Pulmonary artery endothelial cell (primary cell): ENCODE measurements around the gene GOT1. TPM values are rescaled to one million over a fixed set of nuclear protein-coding genes. Genes with fewer than 3 reads are reported as not detected.

ENCODE experiments used
- DNase-seq: peaks from one replicate; pipeline ENCODE4 v3.0.0-alpha.2; 2011; ENCODE audit warnings: low read depth, low spot score
- total RNA-seq: library from RNA; depleted of rRNA; stranded (reverse); fragments of >200 nt; gene quantifications from 2 replicates; pipeline ENCODE4 v1.2.3, GENCODE V29; 2014

Gene GOT1
- total RNA-seq, 1 donor from 2014 or later = 29.6 TPM

DNA sequence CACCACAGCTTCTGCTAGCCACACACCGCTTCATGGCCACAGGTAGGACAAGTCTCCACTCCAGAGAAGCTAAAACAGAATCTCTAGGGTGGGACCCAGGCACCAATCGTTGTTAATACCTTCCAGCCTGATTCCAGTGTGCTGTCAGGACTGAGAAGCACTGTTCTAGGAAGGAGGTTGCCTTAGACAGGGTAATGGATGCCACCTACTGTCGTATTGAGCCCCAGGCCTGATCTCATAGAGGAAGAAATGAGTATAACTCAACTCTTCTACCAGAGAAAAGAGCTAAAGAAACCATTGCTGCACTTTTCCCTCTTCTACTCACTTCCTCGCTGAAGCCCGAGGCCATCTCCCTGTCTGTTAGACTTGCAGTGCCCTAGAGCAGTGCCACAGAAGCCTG is 69.5 kb downstream of the GOT1 start:
- no peak for DNase-seq

DNA sequence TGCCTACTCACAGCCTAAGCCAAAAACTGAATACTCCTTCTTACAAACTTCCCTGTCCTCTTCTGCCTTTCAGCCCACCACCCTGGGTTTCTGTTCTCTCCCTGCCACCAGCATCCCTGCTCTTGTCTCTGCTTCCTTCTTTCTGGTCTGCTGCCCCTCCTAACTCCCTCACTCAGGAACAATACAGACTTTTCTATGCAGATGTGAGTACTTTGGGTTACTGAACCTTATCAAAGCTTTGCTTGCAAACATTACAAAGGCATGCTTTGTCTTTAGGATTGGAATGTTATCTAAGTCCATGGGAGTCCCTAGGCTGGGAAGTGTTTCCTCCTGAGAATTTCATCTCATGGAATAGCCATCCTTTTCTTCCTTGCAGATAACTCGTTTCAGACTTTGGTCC is 72.3 kb downstream of the GOT1 start:
- DNase-seq = no peak

DNA sequence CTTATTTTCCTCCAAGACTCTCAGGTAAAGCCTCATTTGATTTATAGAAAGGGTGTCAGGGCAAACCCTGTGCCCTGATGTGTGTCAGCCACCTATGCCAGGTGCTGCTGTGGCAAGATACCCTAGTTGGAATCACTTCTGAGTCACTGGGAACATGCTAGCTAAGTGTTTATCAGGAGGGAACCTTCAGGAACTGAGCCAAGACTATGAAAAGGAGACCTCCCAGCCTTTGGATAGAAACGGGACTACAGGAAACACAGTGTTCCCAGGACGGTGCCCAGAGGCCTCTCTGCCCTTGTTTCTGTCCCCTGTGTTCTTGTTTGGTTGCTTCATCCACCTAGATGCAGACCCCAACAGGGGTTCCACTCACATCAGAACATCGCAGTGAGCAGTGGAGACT is 72.7 kb downstream of the GOT1 start:
- no peak for DNase-seq

DNA sequence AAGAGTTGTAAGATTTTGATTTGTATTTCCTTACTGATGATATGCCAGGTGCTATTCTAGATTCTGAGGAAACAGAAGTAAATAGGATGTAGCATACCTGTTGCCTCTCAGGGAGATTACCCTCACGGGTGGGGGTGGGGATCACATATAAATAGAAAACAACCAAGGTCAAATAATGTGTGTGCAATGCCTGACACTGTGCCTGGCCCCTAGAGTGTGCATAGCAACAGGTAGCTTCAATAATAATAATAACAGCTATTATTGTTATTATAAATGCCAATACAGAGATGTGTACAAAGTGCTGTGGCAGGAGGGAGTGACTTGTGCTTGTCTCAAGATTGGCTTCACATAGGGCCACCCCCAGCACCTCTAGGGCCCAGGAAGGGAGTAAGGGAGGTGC is 77.2 kb downstream of the GOT1 start:
- DNase-seq = no peak

DNA sequence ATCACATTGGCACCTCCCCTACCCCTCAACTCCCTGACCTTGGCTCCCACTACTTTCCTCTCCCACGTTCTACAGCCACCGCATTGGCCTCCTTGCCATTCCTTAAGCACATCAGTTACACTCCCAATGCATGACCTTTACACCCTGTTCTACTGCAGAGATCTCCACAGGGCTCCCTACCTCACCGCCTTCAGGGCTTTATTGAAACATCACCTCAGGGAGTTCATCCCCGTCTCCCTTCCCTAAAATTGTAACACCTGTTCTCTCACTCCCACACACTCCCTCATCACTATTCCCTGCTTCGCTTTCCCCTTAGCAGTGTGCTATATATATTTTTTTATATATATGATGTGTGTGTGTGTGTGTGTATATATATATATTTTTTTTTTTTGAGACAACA is 82.8 kb downstream of the GOT1 start:
- no peak for DNase-seq

Other genes with a start within 250 kb of the GOT1 start
- not detected in 2 replicates for gene HPSE2, start 194.8 kb downstream of the GOT1 start, total RNA-seq
- under 0.01 and 0.04 TPM in 2 replicates for gene CNNM1, start 101.3 kb downstream of the GOT1 start, total RNA-seq
- gene NKX2-3, start 102.3 kb upstream of the GOT1 start, total RNA-seq = 0.07 TPM in 1 of 2 replicates, not detected in the other
- gene SLC25A28, start 189.8 kb upstream of the GOT1 start, total RNA-seq = 12.4 and 18.1 TPM in 2 replicates
- 17.9 and 23.6 TPM in 2 replicates for gene ENTPD7, start 228.9 kb upstream of the GOT1 start, total RNA-seq